K562 (cell line): ENCODE measurements around the gene ARMH3. TPM values are rescaled to one million over a fixed set of nuclear protein-coding genes. Genes with fewer than 3 reads are reported as not detected.

ENCODE experiments used
- ATF1 ChIP-seq, 2 experiments: fragments of 450-650 bp in 1 of 2; IDR thresholded peaks; 2 replicates each; pipeline ENCODE4 v1.6.1; 2016; ENCODE audit warnings: missing compliant biosample characterization in 1 of 2, missing genetic modification characterization in 1 of 2
- FOSL1 ChIP-seq: fragments of 200-800 bp; sonication (Bioruptor generic); conservative IDR thresholded peaks from 2 replicates; pipeline ENCODE4 v1.6.1; 2016; ENCODE audit warnings: missing genetic modification characterization, missing compliant biosample characterization
- GABPA ChIP-seq: fragments of 200-800 bp; sonication (Bioruptor generic); conservative IDR thresholded peaks from 2 replicates; pipeline ENCODE4 v1.6.1; 2016; ENCODE audit warnings: low read depth, missing genetic modification characterization, missing compliant biosample characterization
- HDAC8 ChIP-seq: fragments of 450-650 bp; IDR thresholded peaks from 2 replicates; pipeline ENCODE4 v1.6.1; 2016; ENCODE audit warnings: mild to moderate bottlenecking, missing genetic modification characterization, moderate library complexity, missing compliant biosample characterization
- HNRNPH1 ChIP-seq: fragments of 200-400 bp; formaldehyde crosslinking; optimal IDR thresholded peaks from 2 replicates; pipeline ENCODE3; 2017; ENCODE audit warnings: low read depth, mild to moderate bottlenecking, low read length, moderate library complexity
- HNRNPL ChIP-seq: fragments of 200-400 bp; formaldehyde crosslinking; IDR thresholded peaks from 2 replicates; pipeline ENCODE4 v1.6.1; 2017; ENCODE audit warnings: low read depth, mild to moderate bottlenecking, low read length
- KHSRP ChIP-seq: fragments of 450-650 bp; IDR thresholded peaks from 2 replicates; pipeline ENCODE4 v1.6.1; 2017
- PHF8 ChIP-seq: fragments of 200-600 bp; sonication (generic); IDR thresholded peaks from 2 replicates; pipeline ENCODE4 v1.6.1; 2012; ENCODE audit warnings: mixed run types, mild to moderate bottlenecking, inconsistent platforms, low read length, moderate library complexity, borderline replicate concordance
- RBFOX2 ChIP-seq: fragments of 200-400 bp; formaldehyde crosslinking; IDR thresholded peaks from 2 replicates; pipeline ENCODE4 v1.6.1; 2017; ENCODE audit warnings: low read depth, mild to moderate bottlenecking, low read length, moderate library complexity
- SRSF7 ChIP-seq: fragments of 200-400 bp; formaldehyde crosslinking; optimal IDR thresholded peaks from 2 replicates; pipeline ENCODE3; 2017; ENCODE audit warnings: mild to moderate bottlenecking, low read depth, low read length
- U2AF1 ChIP-seq: fragments of 200-400 bp; formaldehyde crosslinking; optimal IDR thresholded peaks from 2 replicates; pipeline ENCODE3; 2017; ENCODE audit warnings: mild to moderate bottlenecking, low read depth, low read length, moderate library complexity
- ZNF121 ChIP-seq: sonication (generic); formaldehyde crosslinking; conservative IDR thresholded peaks from 2 replicates; pipeline ENCODE4 v1.8.0; 2022; ENCODE audit warnings: missing genetic modification reagents
- ZNF316 ChIP-seq: fragments of 450-650 bp; IDR thresholded peaks from 2 replicates; pipeline ENCODE4 v1.6.1; 2016
- ZNF589 ChIP-seq: fragments of 200-800 bp; sonication (Bioruptor generic); IDR thresholded peaks from 2 replicates; pipeline ENCODE4 v1.6.1; 2016; ENCODE audit warnings: low read depth, missing genetic modification characterization, missing compliant biosample characterization
- polyA plus RNA-seq, 8 experiments: library from polyadenylated mRNA; depleted of rRNA in 4 of 8; stranded (reverse) in 5 of 8; unstranded in 3 of 8; fragments of >200 nt; fragmentation: Nextera tagmentation in 2 of 8; fragmentation: Illumina TruSeq in 1 of 8; extraction: Ambion mirVana in 2 of 8; extraction: Trizol in 1 of 8; gene quantifications; 2 replicates each; pipeline versions ENCODE4 v1.2.1 to v1.2.3, GENCODE V29; 2011 to 2014; ENCODE audit warnings: inconsistent platforms in 1 of 8, missing spikeins in 1 of 8
- total RNA-seq, 7 experiments: library from RNA; depleted of rRNA in 6 of 7; stranded (reverse); fragments of >200 nt in 6 of 7; fragmentation: Illumina TruSeq in 2 of 7; extraction: Trizol in 2 of 7; gene quantifications; 2 replicates each; pipeline versions ENCODE4 v1.2.1 to v1.2.3, GENCODE V29; 2011 to 2021; ENCODE audit warnings: low replicate concordance in 1 of 7
- TF ChIP-seq, protein P1 (sequence below): fragments of 450-650 bp; formaldehyde crosslinking; IDR thresholded peaks from 2 replicates; pipeline ENCODE4 v1.4.0; 2020; ENCODE audit warnings: mild to moderate bottlenecking, moderate library complexity
- TF ChIP-seq, protein P2 (sequence below): fragments of 200-800 bp; sonication (Bioruptor generic); IDR thresholded peaks from 2 replicates; pipeline ENCODE4 v1.6.1; 2017; ENCODE audit warnings: missing genetic modification characterization, missing compliant biosample characterization
- TF ChIP-seq, protein P3 (sequence below): fragments of 450-650 bp; IDR thresholded peaks from 2 replicates; pipeline ENCODE4 v1.6.1; 2017; ENCODE audit warnings: antibody characterized with exemption, mild to moderate bottlenecking
- TF ChIP-seq, protein P4 (sequence below), 2 experiments: fragments of 450-650 bp; IDR thresholded peaks; 2 replicates each; pipeline ENCODE4 v1.6.1; 2016

The ARMH3 gene
- total and polyA plus RNA-seq, 9 of the 15 experiments (the other 6 are each of a cell fraction or from before 2014, with no cell fraction given), result 0.29 to 0.73 TPM; not detected in 7

DNA sequence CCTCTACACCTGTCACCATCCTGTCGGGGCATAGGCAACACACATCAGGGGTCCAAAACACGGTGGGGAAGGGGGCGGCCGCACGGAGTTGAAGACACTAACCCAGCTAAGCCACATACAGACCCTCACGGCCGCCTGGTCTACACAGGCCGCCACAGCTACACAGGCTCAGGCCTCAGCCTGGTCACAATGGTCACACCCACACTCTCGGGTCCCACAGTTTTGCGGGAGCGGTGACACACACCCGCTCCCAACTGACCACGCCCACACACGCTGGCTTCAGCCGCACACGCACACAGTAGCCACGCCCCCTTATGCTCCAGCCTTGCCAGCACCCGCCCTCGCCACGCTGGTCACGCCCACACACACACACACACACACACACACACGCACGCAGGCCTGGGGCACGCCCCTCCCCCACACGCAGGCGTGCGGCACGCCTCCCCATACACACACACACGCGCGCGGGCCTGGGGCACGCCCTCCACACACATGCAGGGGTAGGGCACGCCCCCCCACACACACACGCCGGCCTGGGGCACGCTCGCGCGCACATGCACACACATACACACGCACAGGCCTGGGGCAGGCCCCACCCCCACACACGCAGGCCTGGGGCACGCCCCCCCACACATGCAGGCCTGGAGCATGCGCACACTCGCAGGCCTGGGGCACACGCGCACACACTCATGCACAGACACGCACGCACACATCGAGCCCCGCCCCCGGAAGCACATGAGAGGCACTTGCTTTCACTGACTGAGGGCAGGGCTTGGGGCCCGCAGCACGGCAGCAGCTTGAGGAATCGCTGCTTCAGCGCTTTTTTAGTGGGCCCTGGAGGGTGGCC is 225.4 kb downstream of the ARMH3 start (continued):
- TF ChIP-seq FOSL1 (0 out of 2 replicates have a peak, but pooled peaks have one; percentile 38), SRSF7 (peak; percentile 77), U2AF1 (peak; percentile 84), ZNF589 (CRISPR knock-in tag) (peak; percentile 38; the same call in 1 of the 2 replicates), ATF1 (CRISPR knock-in tag; IDR thresholded peaks at IDR 0.05) (0 out of 2 replicates have a peak, but pooled peaks have one; percentile 33), ATF1 (tag; IDR thresholded peaks at IDR 0.05) (peak; percentile 93), HDAC8 (no peak), GABPA (peak; percentile 66; the same call in 1 of the 2 replicates), PHF8 (no peak), HNRNPH1 (no peak), ZNF316 (peak; percentile 91), KHSRP (no peak), ZNF121 (CRISPR knock-in tag) (no peak), RBFOX2 (peak; percentile 52), HNRNPL (peak; percentile 95)
- TF ChIP-seq, protein P1, sequence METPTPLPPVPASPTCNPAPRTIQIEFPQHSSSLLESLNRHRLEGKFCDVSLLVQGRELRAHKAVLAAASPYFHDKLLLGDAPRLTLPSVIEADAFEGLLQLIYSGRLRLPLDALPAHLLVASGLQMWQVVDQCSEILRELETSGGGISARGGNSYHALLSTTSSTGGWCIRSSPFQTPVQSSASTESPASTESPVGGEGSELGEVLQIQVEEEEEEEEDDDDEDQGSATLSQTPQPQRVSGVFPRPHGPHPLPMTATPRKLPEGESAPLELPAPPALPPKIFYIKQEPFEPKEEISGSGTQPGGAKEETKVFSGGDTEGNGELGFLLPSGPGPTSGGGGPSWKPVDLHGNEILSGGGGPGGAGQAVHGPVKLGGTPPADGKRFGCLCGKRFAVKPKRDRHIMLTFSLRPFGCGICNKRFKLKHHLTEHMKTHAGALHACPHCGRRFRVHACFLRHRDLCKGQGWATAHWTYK (CRISPR knock-in tag), result peak; percentile 70; the same call in 1 of the 2 replicates
- TF ChIP-seq, protein P2, sequence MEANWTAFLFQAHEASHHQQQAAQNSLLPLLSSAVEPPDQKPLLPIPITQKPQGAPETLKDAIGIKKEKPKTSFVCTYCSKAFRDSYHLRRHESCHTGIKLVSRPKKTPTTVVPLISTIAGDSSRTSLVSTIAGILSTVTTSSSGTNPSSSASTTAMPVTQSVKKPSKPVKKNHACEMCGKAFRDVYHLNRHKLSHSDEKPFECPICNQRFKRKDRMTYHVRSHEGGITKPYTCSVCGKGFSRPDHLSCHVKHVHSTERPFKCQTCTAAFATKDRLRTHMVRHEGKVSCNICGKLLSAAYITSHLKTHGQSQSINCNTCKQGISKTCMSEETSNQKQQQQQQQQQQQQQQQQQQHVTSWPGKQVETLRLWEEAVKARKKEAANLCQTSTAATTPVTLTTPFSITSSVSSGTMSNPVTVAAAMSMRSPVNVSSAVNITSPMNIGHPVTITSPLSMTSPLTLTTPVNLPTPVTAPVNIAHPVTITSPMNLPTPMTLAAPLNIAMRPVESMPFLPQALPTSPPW (CRISPR knock-in tag), result peak; percentile 84
- TF ChIP-seq, protein P3, sequence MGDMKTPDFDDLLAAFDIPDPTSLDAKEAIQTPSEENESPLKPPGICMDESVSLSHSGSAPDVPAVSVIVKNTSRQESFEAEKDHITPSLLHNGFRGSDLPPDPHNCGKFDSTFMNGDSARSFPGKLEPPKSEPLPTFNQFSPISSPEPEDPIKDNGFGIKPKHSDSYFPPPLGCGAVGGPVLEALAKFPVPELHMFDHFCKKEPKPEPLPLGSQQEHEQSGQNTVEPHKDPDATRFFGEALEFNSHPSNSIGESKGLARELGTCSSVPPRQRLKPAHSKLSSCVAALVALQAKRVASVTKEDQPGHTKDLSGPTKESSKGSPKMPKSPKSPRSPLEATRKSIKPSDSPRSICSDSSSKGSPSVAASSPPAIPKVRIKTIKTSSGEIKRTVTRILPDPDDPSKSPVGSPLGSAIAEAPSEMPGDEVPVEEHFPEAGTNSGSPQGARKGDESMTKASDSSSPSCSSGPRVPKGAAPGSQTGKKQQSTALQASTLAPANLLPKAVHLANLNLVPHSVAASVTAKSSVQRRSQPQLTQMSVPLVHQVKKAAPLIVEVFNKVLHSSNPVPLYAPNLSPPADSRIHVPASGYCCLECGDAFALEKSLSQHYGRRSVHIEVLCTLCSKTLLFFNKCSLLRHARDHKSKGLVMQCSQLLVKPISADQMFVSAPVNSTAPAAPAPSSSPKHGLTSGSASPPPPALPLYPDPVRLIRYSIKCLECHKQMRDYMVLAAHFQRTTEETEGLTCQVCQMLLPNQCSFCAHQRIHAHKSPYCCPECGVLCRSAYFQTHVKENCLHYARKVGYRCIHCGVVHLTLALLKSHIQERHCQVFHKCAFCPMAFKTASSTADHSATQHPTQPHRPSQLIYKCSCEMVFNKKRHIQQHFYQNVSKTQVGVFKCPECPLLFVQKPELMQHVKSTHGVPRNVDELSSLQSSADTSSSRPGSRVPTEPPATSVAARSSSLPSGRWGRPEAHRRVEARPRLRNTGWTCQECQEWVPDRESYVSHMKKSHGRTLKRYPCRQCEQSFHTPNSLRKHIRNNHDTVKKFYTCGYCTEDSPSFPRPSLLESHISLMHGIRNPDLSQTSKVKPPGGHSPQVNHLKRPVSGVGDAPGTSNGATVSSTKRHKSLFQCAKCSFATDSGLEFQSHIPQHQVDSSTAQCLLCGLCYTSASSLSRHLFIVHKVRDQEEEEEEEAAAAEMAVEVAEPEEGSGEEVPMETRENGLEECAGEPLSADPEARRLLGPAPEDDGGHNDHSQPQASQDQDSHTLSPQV, result no peak
- TF ChIP-seq, protein P4, sequence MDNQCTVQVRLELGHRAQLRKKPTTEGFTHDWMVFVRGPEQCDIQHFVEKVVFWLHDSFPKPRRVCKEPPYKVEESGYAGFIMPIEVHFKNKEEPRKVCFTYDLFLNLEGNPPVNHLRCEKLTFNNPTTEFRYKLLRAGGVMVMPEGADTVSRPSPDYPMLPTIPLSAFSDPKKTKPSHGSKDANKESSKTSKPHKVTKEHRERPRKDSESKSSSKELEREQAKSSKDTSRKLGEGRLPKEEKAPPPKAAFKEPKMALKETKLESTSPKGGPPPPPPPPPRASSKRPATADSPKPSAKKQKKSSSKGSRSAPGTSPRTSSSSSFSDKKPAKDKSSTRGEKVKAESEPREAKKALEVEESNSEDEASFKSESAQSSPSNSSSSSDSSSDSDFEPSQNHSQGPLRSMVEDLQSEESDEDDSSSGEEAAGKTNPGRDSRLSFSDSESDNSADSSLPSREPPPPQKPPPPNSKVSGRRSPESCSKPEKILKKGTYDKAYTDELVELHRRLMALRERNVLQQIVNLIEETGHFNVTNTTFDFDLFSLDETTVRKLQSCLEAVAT (IDR thresholded peaks at IDR 0.05), result peak; percentile 38 to 71; a peak in 2 of 4 replicates
